GM18502 (cell line): ENCODE results near the gene CTBP2.

ENCODE experiments used
- ATAC-seq: cut with Tn5 transposase; IDR thresholded peaks from one replicate; pipeline ENCODE4 v1.9.1; 2021; ENCODE audit warnings: mild to moderate bottlenecking; ENCODE audit not compliant: unreplicated experiment, poor library complexity

CTBP2 gene

GRCh38 chr10:125004571-125005311 lies 155.6 kb downstream of the CTBP2 start:
- ATAC-seq: no peak

GRCh38 chr10:125003901-125004467 lies 156.4 kb downstream of the CTBP2 start:
- ATAC-seq: no peak

GRCh38 chr10:125003146-125003900 lies 157.0 kb downstream of the CTBP2 start:
- no peak for ATAC-seq

- no peak for ATAC-seq
Observed at GRCh38 chr10:125002423-125003145, 157.8 kb downstream of the CTBP2 start.

GRCh38 chr10:125002047-125002422 lies 158.3 kb downstream of the CTBP2 start:
- no peak for ATAC-seq

GRCh38 chr10:125001313-125002046 lies 158.9 kb downstream of the CTBP2 start:
- ATAC-seq: no peak

GRCh38 chr10:125000366-125001312 lies 159.7 kb downstream of the CTBP2 start:
- no peak for ATAC-seq

- ATAC-seq: no peak
Observed at GRCh38 chr10:124999433-125000365, 160.7 kb downstream of the CTBP2 start.

- ATAC-seq: no peak
Observed at GRCh38 chr10:124998624-124999291, 161.6 kb downstream of the CTBP2 start.

GRCh38 chr10:124997771-124998623 lies 162.4 kb downstream of the CTBP2 start:
- ATAC-seq: no peak

- no peak for ATAC-seq
Observed at GRCh38 chr10:124997306-124997705, 163.1 kb downstream of the CTBP2 start.

- ATAC-seq: no peak
Observed at GRCh38 chr10:124996854-124997215, 163.5 kb downstream of the CTBP2 start.

GRCh38 chr10:124996127-124996853 lies 164.1 kb downstream of the CTBP2 start:
- no peak for ATAC-seq

- ATAC-seq: no peak
Observed at GRCh38 chr10:124995605-124996004, 164.8 kb downstream of the CTBP2 start.

- no peak for ATAC-seq
Observed at GRCh38 chr10:124994573-124995473, 165.5 kb downstream of the CTBP2 start.
